ENCODE measurements around the gene ALCAM. TPM values are rescaled to one million over a fixed set of nuclear protein-coding genes. Genes with fewer than 3 reads are reported as not detected.
A peak's percentile ranks its signal among the peaks of the same experiment; 100 is the strongest.

Gene ALCAM
- polyA plus RNA-seq, 1 experiment, result 275 TPM

GRCh38 chr3:105606016-105606415 is 239.3 kb downstream of the ALCAM start:
- TF ChIP-seq CTCF (IDR thresholded peaks at IDR 0.05; ENCODE audit: low read depth, low read length), result no peak
- ChIA-PET CTCF (no interaction called here), POLR2A (no interaction called here)
- no peak overlapping the region for H3K4me3 ChIP-seq (ENCODE audit: low read depth, low read length)
- H3K9me3 ChIP-seq (ENCODE audit: control insufficient read depth, insufficient read depth, low read length), result no peaks in the 10 kb centered on the region; the same call in 1 of the 2 replicates
- H3K27me3 ChIP-seq (ENCODE audit: control insufficient read depth, insufficient read depth, low read length), result no peaks in the 10 kb centered on the region
- peak; percentile 21 for DNase-seq (ENCODE audit: low read depth, low spot score)
- H3K27ac ChIP-seq (ENCODE audit: low read depth, low read length), result no peak overlapping the region

GRCh38 chr3:105608623-105609022 is 241.9 kb downstream of the ALCAM start:
- Histone ChIP-seq H3K27ac (ENCODE audit: low read depth, low read length) (no peak overlapping the region), H3K9me3 (ENCODE audit: control insufficient read depth, insufficient read depth, low read length) (no peaks in the 10 kb centered on the region; the same call in 1 of the 2 replicates), H3K27me3 (ENCODE audit: control insufficient read depth, insufficient read depth, low read length) (no peaks in the 10 kb centered on the region), H3K4me3 (ENCODE audit: low read depth, low read length) (no peak overlapping the region)
- CTCF ChIA-PET, result no interaction called here
- TF ChIP-seq CTCF (IDR thresholded peaks at IDR 0.05; ENCODE audit: low read depth, low read length), result no peak
- DNase-seq (ENCODE audit: low read depth, low spot score), result no peak
- POLR2A ChIA-PET, result no interaction called here

- ChIA-PET POLR2A (no interaction called here), CTCF (no interaction called here)
Measured at GRCh38 chr3:105610473-105610872, 243.8 kb downstream of the ALCAM start.

GRCh38 chr3:105611304-105612192 is 244.8 kb downstream of the ALCAM start:
- Histone ChIP-seq H3K4me3 (ENCODE audit: low read depth, low read length) (no peak overlapping the region), H3K27me3 (ENCODE audit: control insufficient read depth, insufficient read depth, low read length) (no peaks in the 10 kb centered on the region), H3K27ac (ENCODE audit: low read depth, low read length) (no peak overlapping the region), H3K9me3 (ENCODE audit: control insufficient read depth, insufficient read depth, low read length) (no peaks in the 10 kb centered on the region)
- ChIA-PET CTCF (no interaction called here), POLR2A (no interaction called here)
- no peak for TF ChIP-seq CTCF (IDR thresholded peaks at IDR 0.05; ENCODE audit: low read depth, low read length)
- no peak for DNase-seq (ENCODE audit: low read depth, low spot score)

More at GRCh38 chr3:105610473-105610872, 243.8 kb downstream of the ALCAM start:
- no peak for TF ChIP-seq CTCF (IDR thresholded peaks at IDR 0.05; ENCODE audit: low read depth, low read length)
- Histone ChIP-seq H3K27ac (ENCODE audit: low read depth, low read length) (no peak overlapping the region), H3K4me3 (ENCODE audit: low read depth, low read length) (no peak overlapping the region), H3K9me3 (ENCODE audit: control insufficient read depth, insufficient read depth, low read length) (no peaks in the 10 kb centered on the region), H3K27me3 (ENCODE audit: control insufficient read depth, insufficient read depth, low read length) (no peaks in the 10 kb centered on the region)
- DNase-seq (ENCODE audit: low read depth, low spot score), result no peak

- H3K4me3 ChIP-seq (ENCODE audit: low read depth, low read length), result no peak overlapping the region
- no peaks in the 10 kb centered on the region for H3K27me3 ChIP-seq (ENCODE audit: control insufficient read depth, insufficient read depth, low read length)
- TF ChIP-seq CTCF (IDR thresholded peaks at IDR 0.05; ENCODE audit: low read depth, low read length), result no peak
- ChIA-PET CTCF (no interaction called here), POLR2A (no interaction called here)
- H3K27ac ChIP-seq (ENCODE audit: low read depth, low read length), result no peak overlapping the region
- no peaks in the 10 kb centered on the region for H3K9me3 ChIP-seq (ENCODE audit: control insufficient read depth, insufficient read depth, low read length)
- no peak for DNase-seq (ENCODE audit: low read depth, low spot score)
Measured at GRCh38 chr3:105613120-105613519, 246.4 kb downstream of the ALCAM start.
